ENCODE results near the gene CRYGN.

The CRYGN gene

GRCh38 chr7:151406886-151407583 is 32.9 kb downstream of the CRYGN start:
- no peak for DNase-seq (ENCODE audit: low spot score)

- no peak for DNase-seq (ENCODE audit: low spot score)
Measured at GRCh38 chr7:151406051-151406875, 33.7 kb downstream of the CRYGN start.

- no peak for DNase-seq (ENCODE audit: low spot score)
Measured at GRCh38 chr7:151405588-151405987, 34.4 kb downstream of the CRYGN start.

- no peak for DNase-seq (ENCODE audit: low spot score)
Measured at GRCh38 chr7:151405056-151405455, 34.9 kb downstream of the CRYGN start.

- DNase-seq (ENCODE audit: low spot score): peak; percentile 75
Measured at GRCh38 chr7:151404216-151405011, 35.5 kb downstream of the CRYGN start.

GRCh38 chr7:151403764-151404163 is 36.2 kb downstream of the CRYGN start:
- no peak for DNase-seq (ENCODE audit: low spot score)

- DNase-seq (ENCODE audit: low spot score): no peak
Measured at GRCh38 chr7:151402029-151402835, 37.7 kb downstream of the CRYGN start.

- no peak for DNase-seq (ENCODE audit: low spot score)
Measured at GRCh38 chr7:151400626-151401315, 39.2 kb downstream of the CRYGN start.

GRCh38 chr7:151399906-151400305 is 40.0 kb downstream of the CRYGN start:
- DNase-seq (ENCODE audit: low spot score): no peak

GRCh38 chr7:151399305-151399601 is 40.7 kb downstream of the CRYGN start:
- no peak for DNase-seq (ENCODE audit: low spot score)

- no peak for DNase-seq (ENCODE audit: low spot score)
Measured at GRCh38 chr7:151398446-151399304, 41.3 kb downstream of the CRYGN start.

GRCh38 chr7:151397026-151397425 is 42.9 kb downstream of the CRYGN start:
- no peak for DNase-seq (ENCODE audit: low spot score)

- no peak for DNase-seq (ENCODE audit: low spot score)
Measured at GRCh38 chr7:151396328-151396970, 43.5 kb downstream of the CRYGN start.

- DNase-seq (ENCODE audit: low spot score): no peak
Measured at GRCh38 chr7:151395036-151395367, 44.9 kb downstream of the CRYGN start.

GRCh38 chr7:151394076-151395035 is 45.6 kb downstream of the CRYGN start:
- DNase-seq (ENCODE audit: low spot score): no peak

- no peak for DNase-seq (ENCODE audit: low spot score)
Measured at GRCh38 chr7:151393031-151393977, 46.6 kb downstream of the CRYGN start.

- no peak for DNase-seq (ENCODE audit: low spot score)
Measured at GRCh38 chr7:151392426-151392825, 47.5 kb downstream of the CRYGN start.

- no peak for DNase-seq (ENCODE audit: low spot score)
Measured at GRCh38 chr7:151392002-151392401, 47.9 kb downstream of the CRYGN start.
